SK-N-SH treated with all-trans-retinoic acid at 6 μM for 48 hours (cell line): Measurements from ENCODE around the gene DOHH.

Experiments used
- ARNTL ChIP-seq: fragments of 450-650 bp; formaldehyde crosslinking; IDR thresholded peaks from 2 replicates; pipeline ENCODE4 v1.5.0; 2020; ENCODE audit warnings: low read depth, mild to moderate bottlenecking, moderate library complexity, borderline replicate concordance
- ISL1 ChIP-seq: fragments of 250-450 bp; sonication (Bioruptor Pico); IDR thresholded peaks from 2 replicates; pipeline ENCODE4 v2.1.2; 2022; ENCODE audit warnings: mild to moderate bottlenecking, moderate library complexity
- ZFP3 ChIP-seq: fragments of 250-450 bp; sonication (Bioruptor Pico); IDR thresholded peaks from 2 replicates; pipeline ENCODE4 v1.5.0; 2020; ENCODE audit warnings: mild to moderate bottlenecking, moderate library complexity
- ZFP30 ChIP-seq: fragments of 450-650 bp; formaldehyde crosslinking; IDR thresholded peaks from 2 replicates; pipeline ENCODE4 v1.5.0; 2022; ENCODE audit warnings: mild to moderate bottlenecking, moderate library complexity

DNA sequence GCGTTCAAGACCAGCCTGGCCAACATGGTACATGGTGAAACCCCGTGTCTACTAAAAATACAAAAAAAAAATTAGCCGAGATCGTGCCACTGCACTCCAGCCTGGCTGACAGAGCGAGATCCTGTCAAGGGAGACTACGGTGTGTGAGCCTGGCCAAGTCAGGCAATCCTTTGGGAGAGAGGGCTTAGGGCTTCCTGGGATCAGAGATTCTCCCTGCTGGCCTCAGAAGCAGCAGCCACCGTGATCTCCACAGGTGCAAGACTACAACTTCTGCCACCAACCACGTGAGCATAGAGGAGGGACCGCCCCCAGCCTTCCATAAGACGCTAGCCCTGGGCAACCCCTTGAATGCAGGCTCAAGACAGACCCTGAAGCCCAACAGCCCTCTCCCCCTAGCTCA is 49.3 kb upstream of the DOHH start:
- TF ChIP-seq ZFP3 (CRISPR knock-in tag), result no peak
- no peak for TF ChIP-seq ZFP30 (CRISPR knock-in tag)
- no peak for TF ChIP-seq ARNTL (CRISPR knock-in tag)
- no peak for TF ChIP-seq ISL1 (CRISPR knock-in tag)
